ENCODE data around the gene UBTD2. TPM values are rescaled to one million over a fixed set of nuclear protein-coding genes. Genes with fewer than 3 reads are reported as not detected.

The UBTD2 gene
- total and polyA plus RNA-seq, 2 of the 4 experiments (the other 2 are of a cell fraction), result 11.2 to 20.6 TPM

DNA sequence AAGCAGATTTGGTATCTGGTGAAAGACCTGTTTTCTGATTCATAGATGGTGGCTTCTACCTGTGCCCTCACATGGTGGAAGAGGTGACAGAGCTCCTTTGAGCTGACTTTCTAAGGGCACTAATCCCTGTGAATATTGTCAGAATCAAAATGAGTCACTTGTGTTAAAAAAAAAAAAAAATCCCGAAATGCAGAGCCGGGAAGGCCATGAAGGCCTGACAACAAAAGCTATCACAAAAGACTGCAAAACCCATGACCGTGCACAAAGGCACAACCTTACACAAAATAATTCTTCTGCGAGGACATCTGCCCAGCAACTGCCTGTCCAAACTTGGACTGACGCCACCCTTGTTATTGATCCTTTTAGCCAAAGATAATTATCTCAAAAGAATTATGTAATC lies 19.6 kb upstream of the UBTD2 start:
- no peak overlapping the region for H2AK9ac ChIP-seq (replicated peaks; ENCODE audit: low read depth, low read length, poor library complexity)
- H3K27ac ChIP-seq (ENCODE audit: insufficient read depth, low read length), result no peak overlapping the region
- H3K14ac ChIP-seq (replicated peaks; ENCODE audit: low read depth, low read length), result no peak overlapping the region
- TF ChIP-seq MAFK (IDR thresholded peaks at IDR 0.05; ENCODE audit: low read depth, low read length), result no peak
- dilution Hi-C loops (cut with HindIII; ENCODE audit: low sequenced_read_pairs, unreplicated experiment), result no loop called here
- ChIA-PET POLR2A (ENCODE audit: unreplicated experiment) (no interaction called here), CTCF (interaction anchor here (0.6 to 1.0 kb wide), 2 partner anchors 68 to 141 kb away, joined by 3 to 7 read pairs; no protein-coding TSS in a partner anchor)
- peaks cover 2% of the 10 kb centered on the region; the same call in 1 of the 2 replicates for H3K9me3 ChIP-seq (ENCODE audit: control insufficient read depth, insufficient read depth, low read length)
- no peak overlapping the region for H2BK20ac ChIP-seq (ENCODE audit: low read depth, low read length)
- no peak overlapping the region for H3K56ac ChIP-seq (ENCODE audit: extremely low read depth, insufficient read depth, low read length)
- H3K4me1 ChIP-seq (ENCODE audit: control insufficient read depth, insufficient read depth, low read length), result peaks cover 2% of the 10 kb centered on the region; the same call in 1 of the 2 replicates
- in situ Hi-C loops (cut with MboI; ENCODE audit: low sequenced_read_pairs), result no loop called here
- intact Hi-C loops (cut with micrococcal nuclease), result loop anchor here (5.0 kb wide), 1 partner anchor 149 kb away; the partner anchor contains the start of gene SH3PXD2B
- H3K9me1 ChIP-seq (ENCODE audit: insufficient read depth, low read length), result peaks cover under 1% of the 10 kb centered on the region; the same call in 1 of the 2 replicates
- H3K4ac ChIP-seq (ENCODE audit: low read depth, low read length), result no peak overlapping the region
- H3K23ac ChIP-seq (ENCODE audit: low read depth, low read length), result no peak overlapping the region
- H2AK5ac ChIP-seq (ENCODE audit: low read depth, low read length), result no peak overlapping the region
- no peak overlapping the region for H2BK120ac ChIP-seq (ENCODE audit: low read depth, low read length)
- H2BK15ac ChIP-seq (ENCODE audit: low read depth, low read length), result no peak overlapping the region
- H2AFZ ChIP-seq (replicated peaks; ENCODE audit: low read length, poor library complexity), result no peak overlapping the region
- no peak overlapping the region for H3K18ac ChIP-seq (ENCODE audit: low read depth, low read length)
- H3K79me1 ChIP-seq (ENCODE audit: low read depth in 1 of 2, low read length in 2 of 2), result no peaks in the 10 kb centered on the region
- no peak overlapping the region for H4K5ac ChIP-seq (ENCODE audit: low read depth, low read length)
- ATAC-seq (ENCODE audit: low read depth), result no peak
- no peak overlapping the region for H3K9ac ChIP-seq (ENCODE audit: low read depth, low read length)
- no TSS peak for BruUV-seq (replicated peaks)
- 67% methylated on average over 1 of the region's 5 CpGs; no CpG with 5 or more reads in 1 of the 2 experiments for WGBS, 2 experiments (ENCODE audit: extremely low coverage in 2 of 2, insufficient read length in 1 of 2)
- no peak overlapping the region for H4K8ac ChIP-seq (ENCODE audit: low read depth in 2 of 2, low read length in 2 of 2)
- no peak overlapping the region for H3K4me2 ChIP-seq (ENCODE audit: low read depth, low read length)
- H3K36me3 ChIP-seq (ENCODE audit: control insufficient read depth, insufficient read depth, low read length), result no peaks in the 10 kb centered on the region
- H4K91ac ChIP-seq (ENCODE audit: insufficient read depth, low read depth, low read length), result no peak overlapping the region
- H3K4me3 ChIP-seq (ENCODE audit: insufficient read depth, low read depth, low read length), result no peak overlapping the region
- no peaks in the 10 kb centered on the region for H3K27me3 ChIP-seq (ENCODE audit: control insufficient read depth, insufficient read depth, low read length)
- H2BK5ac ChIP-seq (ENCODE audit: low read depth, low read length, poor library complexity, severe bottlenecking), result no peak overlapping the region
- H4K20me1 ChIP-seq (ENCODE audit: insufficient read depth, low read length), result no peaks in the 10 kb centered on the region
- no peak for DNase-seq
